Stomach (tissue), 4 donors: ENCODE measurements around the gene SPEM3.

Source experiments
- POLR2AphosphoS5 ChIP-seq, 3 donors: sonication (generic); formaldehyde crosslinking; IDR thresholded peaks; one replicate each; pipeline ENCODE4 v1.6.1; 2016; ENCODE audit warnings: antibody characterized with exemption in 3 of 3
- TF ChIP-seq, protein P1 (sequence below), 7 experiments: fragments of 450-650 bp in 4 of 7; fragments of 200-600 bp in 3 of 7; sonication (generic) in 3 of 7; IDR thresholded peaks; one replicate each; pipeline ENCODE4 v1.5.1; 2016 to 2019; ENCODE audit warnings: antibody characterized with exemption in 7 of 7, control low read depth in 2 of 7, mild to moderate bottlenecking in 1 of 7

DNA sequence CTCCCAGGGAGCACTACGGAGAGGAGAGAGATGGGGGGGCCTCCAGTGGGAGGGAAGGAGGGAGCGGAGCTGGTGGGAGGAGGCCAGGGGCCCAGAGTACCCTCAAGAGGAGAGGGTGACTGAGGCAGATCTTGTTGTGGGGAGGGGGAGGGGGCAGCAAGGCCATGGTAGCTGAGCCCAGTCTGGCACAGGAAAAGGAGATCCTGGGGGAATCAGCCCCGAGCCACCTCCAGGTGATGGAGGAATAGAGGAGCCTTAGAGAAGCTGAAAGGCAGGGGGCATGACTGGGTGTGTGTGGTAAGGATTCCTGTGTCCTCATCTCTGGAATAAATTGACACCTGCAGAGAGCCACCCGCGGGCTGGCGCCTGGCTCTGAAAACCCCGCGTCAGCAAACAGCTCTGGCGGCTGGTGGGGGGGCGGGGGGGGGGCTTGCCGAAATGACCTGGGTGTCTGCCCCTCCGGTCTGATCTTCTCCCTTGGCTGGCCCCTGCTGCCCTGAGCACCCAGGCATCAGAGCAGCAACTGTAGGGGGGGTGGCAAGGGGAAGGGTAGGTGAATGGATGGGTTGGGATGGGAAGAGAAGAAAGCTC is 22.3 kb upstream of the SPEM3 start:
- TF ChIP-seq POLR2AphosphoS5 (IDR thresholded peaks at IDR 0.05): no peak
- TF ChIP-seq, protein P1, sequence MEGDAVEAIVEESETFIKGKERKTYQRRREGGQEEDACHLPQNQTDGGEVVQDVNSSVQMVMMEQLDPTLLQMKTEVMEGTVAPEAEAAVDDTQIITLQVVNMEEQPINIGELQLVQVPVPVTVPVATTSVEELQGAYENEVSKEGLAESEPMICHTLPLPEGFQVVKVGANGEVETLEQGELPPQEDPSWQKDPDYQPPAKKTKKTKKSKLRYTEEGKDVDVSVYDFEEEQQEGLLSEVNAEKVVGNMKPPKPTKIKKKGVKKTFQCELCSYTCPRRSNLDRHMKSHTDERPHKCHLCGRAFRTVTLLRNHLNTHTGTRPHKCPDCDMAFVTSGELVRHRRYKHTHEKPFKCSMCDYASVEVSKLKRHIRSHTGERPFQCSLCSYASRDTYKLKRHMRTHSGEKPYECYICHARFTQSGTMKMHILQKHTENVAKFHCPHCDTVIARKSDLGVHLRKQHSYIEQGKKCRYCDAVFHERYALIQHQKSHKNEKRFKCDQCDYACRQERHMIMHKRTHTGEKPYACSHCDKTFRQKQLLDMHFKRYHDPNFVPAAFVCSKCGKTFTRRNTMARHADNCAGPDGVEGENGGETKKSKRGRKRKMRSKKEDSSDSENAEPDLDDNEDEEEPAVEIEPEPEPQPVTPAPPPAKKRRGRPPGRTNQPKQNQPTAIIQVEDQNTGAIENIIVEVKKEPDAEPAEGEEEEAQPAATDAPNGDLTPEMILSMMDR (IDR thresholded peaks at IDR 0.05): no peak
